CD8-positive, alpha-beta memory T cell (primary cell): ENCODE results near the gene CYP2S1. TPM values are rescaled to one million over a fixed set of nuclear protein-coding genes. Genes with fewer than 3 reads are reported as not detected.
"Not testable (repeated sequence)": the region's sequence is repeated elsewhere in the genome, so short reads cannot be mapped to it uniquely, and the experiment has no call there.

Source experiments
- CTCF ChIA-PET: fragments of 350-600 bp; sonication (Branson Sonifier 250); formaldehyde crosslinking; loops from one replicate; lab custom pipeline; 2021; ENCODE audit warnings: antibody characterized with exemption; lab: Charles Lee
- POLR2A ChIA-PET: fragments of 350-600 bp; sonication (Branson Sonifier 250); formaldehyde crosslinking; loops from one replicate; lab custom pipeline; 2021; ENCODE audit warnings: antibody characterized with exemption; lab: Charles Lee
- DNase-seq, 5 donors: peaks; one replicate each; pipeline versions ENCODE4 v3.0.0 to v3.0.0-alpha.2; 2020 to 2022; ENCODE audit warnings: mixed read lengths in 1 of 5
- H3K27ac ChIP-seq: one replicate; pipeline ENCODE4 v1.7.0; 2013; ENCODE audit warnings: low read depth, mild to moderate bottlenecking, low read length, moderate library complexity
- H3K27me3 ChIP-seq: 2 replicates; pipeline ENCODE4 v1.7.0; 2013; ENCODE audit warnings: low read length, mild to moderate bottlenecking; ENCODE audit not compliant: insufficient read depth, poor library complexity, severe bottlenecking
- H3K36me3 ChIP-seq: 2 replicates; pipeline ENCODE4 v1.7.0; 2013; ENCODE audit warnings: mild to moderate bottlenecking, low read length, moderate library complexity; ENCODE audit not compliant: insufficient read depth
- H3K4me1 ChIP-seq: 2 replicates; pipeline ENCODE4 v1.7.0; 2013; ENCODE audit warnings: mild to moderate bottlenecking, low read length, moderate library complexity; ENCODE audit not compliant: insufficient read depth
- H3K4me3 ChIP-seq: 2 replicates; pipeline ENCODE4 v1.7.0; 2013; ENCODE audit warnings: mild to moderate bottlenecking, low read length
- H3K9me3 ChIP-seq: 2 replicates; pipeline ENCODE4 v1.7.0; 2013; ENCODE audit warnings: mild to moderate bottlenecking, low read length
- H3K27ac Mint-ChIP-seq, 8 donors: one replicate each; pipeline ENCODE4 v1.8.0; 2020 to 2021; ENCODE audit warnings: mixed read lengths in 8 of 8, mild to moderate bottlenecking in 6 of 8, inconsistent platforms in 3 of 8, moderate library complexity in 3 of 8
- H3K27me3 Mint-ChIP-seq, 2 donors: one replicate each; pipeline ENCODE4 v1.8.0; 2020 to 2021; ENCODE audit warnings: mixed read lengths in 2 of 2, mild to moderate bottlenecking in 1 of 2, moderate library complexity in 1 of 2
- H3K36me3 Mint-ChIP-seq, 3 donors: one replicate each; pipeline ENCODE4 v1.8.0; 2020 to 2021; ENCODE audit warnings: mixed read lengths in 3 of 3, inconsistent platforms in 1 of 3, mild to moderate bottlenecking in 1 of 3
- H3K4me1 Mint-ChIP-seq, 3 donors: one replicate each; pipeline ENCODE4 v1.8.0; 2020 to 2021; ENCODE audit warnings: mixed read lengths in 3 of 3, inconsistent platforms in 1 of 3, mild to moderate bottlenecking in 1 of 3
- H3K4me3 Mint-ChIP-seq, 7 donors: one replicate each; pipeline ENCODE4 v1.8.0; 2020 to 2021; ENCODE audit warnings: mixed read lengths in 7 of 7, mild to moderate bottlenecking in 6 of 7, moderate library complexity in 4 of 7, inconsistent platforms in 2 of 7
- H3K9me3 Mint-ChIP-seq, 5 donors: one replicate each; pipeline ENCODE4 v1.8.0; 2020 to 2022; ENCODE audit warnings: mixed read lengths in 5 of 5, mild to moderate bottlenecking in 3 of 5, moderate library complexity in 2 of 5, inconsistent platforms in 1 of 5
- polyA plus RNA-seq: library from polyadenylated mRNA; unstranded; fragments of 300-500 nt; fragmentation: Illumina TruSeq; gene quantifications from one replicate; pipeline ENCODE4 v1.2.3, GENCODE V29; 2021
- total RNA-seq, 2 experiments: library from RNA; stranded (reverse); gene quantifications; one replicate each; pipeline ENCODE4 v1.2.3, GENCODE V29; 2021

Gene CYP2S1
- total and polyA plus RNA-seq, 3 experiments from 2014 or later: not detected

DNA sequence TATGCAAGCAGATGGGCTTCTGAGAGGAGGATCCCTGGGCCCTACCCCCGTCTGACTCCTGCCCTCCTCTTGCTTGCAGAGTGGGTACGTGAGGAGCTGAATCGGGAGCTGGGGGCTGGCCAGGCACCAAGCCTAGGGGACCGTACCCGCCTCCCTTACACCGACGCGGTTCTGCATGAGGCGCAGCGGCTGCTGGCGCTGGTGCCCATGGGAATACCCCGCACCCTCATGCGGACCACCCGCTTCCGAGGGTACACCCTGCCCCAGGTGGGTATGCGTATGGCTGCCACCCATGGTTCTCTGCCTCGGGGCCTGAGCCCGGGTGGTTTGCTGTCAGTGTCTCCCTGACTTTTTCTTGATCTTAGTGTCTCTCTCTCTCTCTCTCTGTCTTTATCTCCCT, 10.4 kb downstream of the CYP2S1 start:
- no peak for DNase-seq
- H3K4me1 Mint-ChIP-seq: peaks cover 3 to 5% (median 4%) of the 10 kb centered on the region in 3 donors
- H3K27me3 Mint-ChIP-seq: peaks cover 4 to 10% of the 10 kb centered on the region in 2 donors
- Histone ChIP-seq H3K9me3 (no peaks in the 10 kb centered on the region), H3K27ac (no peak overlapping the region), H3K27me3 (no peaks in the 10 kb centered on the region), H3K4me1 (no peaks in the 10 kb centered on the region), H3K36me3 (no peaks in the 10 kb centered on the region), H3K4me3 (no peak overlapping the region)
- peak overlapping the region in 1 of 8 donors; percentile 63 for H3K27ac Mint-ChIP-seq
- POLR2A ChIA-PET: interaction anchor here (2.5 kb wide), 1 partner anchor 60 kb away, joined by 19 read pairs; no protein-coding TSS in a partner anchor
- CTCF ChIA-PET: interaction anchor here (0.8 to 7.9 kb wide), 7 partner anchors 58 to 190 kb away, joined by 3 to 96 read pairs (median 10); partner anchors contain the start of gene HNRNPUL1
- no peaks in the 10 kb centered on the region for H3K9me3 Mint-ChIP-seq
- H3K4me3 Mint-ChIP-seq: no peak overlapping the region
- H3K36me3 Mint-ChIP-seq: no peaks in the 10 kb centered on the region

DNA sequence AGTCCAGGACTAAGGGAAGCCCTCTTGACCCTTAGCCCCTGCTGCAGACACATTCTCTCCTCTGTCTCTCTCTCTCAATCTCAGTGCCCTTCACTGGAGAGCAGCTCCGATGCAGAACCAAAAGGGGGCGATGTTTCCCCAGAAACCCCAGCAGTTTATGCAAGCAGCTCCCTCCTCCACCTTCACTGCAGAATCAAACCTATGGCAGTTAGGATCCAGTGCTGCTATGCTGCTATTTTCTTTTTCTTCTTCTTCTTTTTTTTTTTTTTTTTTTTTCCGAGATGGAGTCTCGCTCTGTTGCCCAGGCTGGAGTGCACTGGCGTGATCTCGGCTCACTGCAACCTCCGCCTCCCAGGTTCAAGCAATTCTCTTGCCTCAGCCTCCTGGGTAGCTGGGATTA, 11.3 kb downstream of the CYP2S1 start:
- not testable (repeated sequence) for H3K4me3 Mint-ChIP-seq, H3K4me3 ChIP-seq, H3K27me3 Mint-ChIP-seq, H3K36me3 Mint-ChIP-seq, H3K27me3 ChIP-seq, H3K4me1 Mint-ChIP-seq, H3K27ac ChIP-seq, H3K9me3 Mint-ChIP-seq, H3K4me1 ChIP-seq, H3K9me3 ChIP-seq, H3K36me3 ChIP-seq
- peak; percentile 74 to 90 (median 80) for DNase-seq
- ChIA-PET CTCF (interaction anchor here (0.7 to 7.9 kb wide), 25 partner anchors 29 to 460 kb away, joined by 3 to 96 read pairs (median 3); partner anchors contain the start of genes B9D2, CCDC97, DMAC2 and HNRNPUL1), POLR2A (interaction anchor here (0.6 to 2.5 kb wide), 8 partner anchors 54 to 590 kb away, joined by 3 to 19 read pairs (median 6); no protein-coding TSS in a partner anchor)
- H3K27ac Mint-ChIP-seq: peak overlapping the region in 4 of 8 donors; percentile 28 to 93 (median 78)

DNA sequence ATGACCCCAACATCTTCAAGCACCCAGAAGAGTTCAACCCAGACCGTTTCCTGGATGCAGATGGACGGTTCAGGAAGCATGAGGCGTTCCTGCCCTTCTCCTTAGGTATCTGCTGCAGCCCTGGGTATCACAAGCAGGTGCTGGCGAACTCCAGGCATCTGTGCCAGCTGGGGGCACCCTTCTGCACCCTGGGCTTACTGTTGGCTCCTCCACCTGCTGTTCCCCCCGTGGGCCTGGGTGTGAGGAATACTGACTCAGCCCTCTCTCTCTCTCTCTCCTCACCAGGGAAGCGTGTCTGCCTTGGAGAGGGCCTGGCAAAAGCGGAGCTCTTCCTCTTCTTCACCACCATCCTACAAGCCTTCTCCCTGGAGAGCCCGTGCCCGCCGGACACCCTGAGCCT, 13.0 kb downstream of the CYP2S1 start:
- Histone ChIP-seq H3K4me1 (no peaks in the 10 kb centered on the region), H3K4me3 (no peak overlapping the region), H3K9me3 (no peaks in the 10 kb centered on the region), H3K27me3 (no peaks in the 10 kb centered on the region), H3K27ac (no peak overlapping the region), H3K36me3 (no peaks in the 10 kb centered on the region)
- Mint-ChIP-seq H3K4me1 (peaks cover 3 to 5% (median 4%) of the 10 kb centered on the region in 3 donors), H3K9me3 (no peaks in the 10 kb centered on the region), H3K27me3 (peaks cover 2 to 5% of the 10 kb centered on the region in 2 donors), H3K4me3 (no peak overlapping the region), H3K36me3 (no peaks in the 10 kb centered on the region), H3K27ac (peak overlapping the region in 2 of 8 donors; percentile 26 to 64)
- POLR2A ChIA-PET: interaction anchor here (0.9 kb wide), 1 partner anchor 58 kb away, joined by 4 read pairs; the partner anchor contains the start of gene HNRNPUL1
- DNase-seq: no peak
- CTCF ChIA-PET: interaction anchor here (1.1 to 7.9 kb wide), 4 partner anchors 55 to 234 kb away, joined by 3 to 96 read pairs (median 44); partner anchors contain the start of genes DMAC2 and HNRNPUL1

DNA sequence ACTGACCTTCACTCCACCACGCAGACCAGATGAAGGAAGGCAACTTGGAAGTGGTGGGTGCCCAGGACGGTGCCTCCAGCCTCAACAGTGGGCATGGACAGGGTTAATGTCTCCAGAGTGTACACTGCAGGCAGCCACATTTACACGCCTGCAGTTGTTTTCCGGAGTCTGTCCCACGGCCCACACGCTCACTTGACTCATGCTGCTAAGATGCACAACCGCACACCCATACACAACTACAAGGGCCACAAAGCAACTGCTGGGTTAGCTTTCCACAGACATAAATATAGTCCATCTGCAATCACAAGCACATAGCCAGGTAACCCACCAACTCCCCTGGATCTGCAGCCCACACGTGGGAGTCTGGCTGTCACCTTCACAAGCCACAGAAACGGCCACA, 13.4 kb downstream of the CYP2S1 start:
- no peaks in the 10 kb centered on the region for H3K9me3 ChIP-seq
- ChIA-PET POLR2A (interaction anchor here (0.9 kb wide), 1 partner anchor 58 kb away, joined by 4 read pairs; the partner anchor contains the start of gene HNRNPUL1), CTCF (interaction anchor here (1.1 to 7.9 kb wide), 3 partner anchors 55 to 234 kb away, joined by 3 to 96 read pairs (median 7); partner anchors contain the start of genes DMAC2 and HNRNPUL1)
- Mint-ChIP-seq H3K4me1 (peaks cover 3 to 5% (median 4%) of the 10 kb centered on the region in 3 donors), H3K4me3 (no peak overlapping the region), H3K27me3 (peaks cover 2 to 3% of the 10 kb centered on the region in 2 donors), H3K36me3 (no peaks in the 10 kb centered on the region), H3K9me3 (no peaks in the 10 kb centered on the region), H3K27ac (peak overlapping the region in 5 of 8 donors; percentile 26 to 96 (median 64))
- H3K27ac ChIP-seq: no peak overlapping the region
- no peaks in the 10 kb centered on the region for H3K4me1 ChIP-seq
- H3K27me3 ChIP-seq: no peaks in the 10 kb centered on the region
- no peaks in the 10 kb centered on the region for H3K36me3 ChIP-seq
- DNase-seq: no peak
- H3K4me3 ChIP-seq: no peak overlapping the region

DNA sequence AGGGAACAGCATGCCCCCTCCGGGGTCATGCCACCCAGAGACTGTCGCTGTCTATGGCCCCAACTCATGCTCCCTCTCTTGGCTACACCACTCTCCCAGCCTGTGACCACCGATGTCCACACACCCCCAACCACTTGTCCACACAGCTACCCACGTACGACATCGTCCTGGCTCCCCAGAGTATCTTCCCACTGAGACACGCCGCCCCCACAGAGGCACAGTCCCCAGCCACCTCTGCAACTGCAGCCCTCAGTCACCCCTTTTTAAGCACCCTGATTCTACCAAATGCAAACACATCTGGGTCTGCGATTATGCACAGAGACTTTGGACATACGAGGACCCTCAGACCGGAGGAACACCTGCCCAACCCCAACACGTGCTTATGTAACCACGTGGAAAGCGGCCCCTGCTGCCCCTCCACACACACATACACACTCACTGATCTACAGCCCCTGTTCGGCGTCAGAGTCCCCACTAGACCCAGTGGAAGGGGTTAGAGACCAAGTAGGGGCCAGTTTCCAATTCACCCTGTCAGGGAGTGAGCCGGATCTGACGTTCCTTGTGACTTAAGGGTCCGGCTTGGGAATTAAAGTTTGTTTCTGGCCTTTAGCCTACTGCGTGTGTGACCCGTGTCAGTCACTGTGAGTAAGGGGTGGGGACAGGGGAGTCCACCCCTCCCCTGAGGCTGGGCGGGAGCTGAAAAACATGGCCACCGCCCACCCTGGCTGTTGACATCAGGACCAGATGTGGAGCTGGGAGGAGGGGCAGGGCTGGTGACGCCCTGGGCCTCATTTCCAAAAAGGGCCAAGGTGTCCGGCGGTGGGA, 14.1 kb downstream of the CYP2S1 start:
- POLR2A ChIA-PET: interaction anchor here (0.9 kb wide), 1 partner anchor 57 kb away, joined by 4 read pairs; the partner anchor contains the start of gene HNRNPUL1

DNA sequence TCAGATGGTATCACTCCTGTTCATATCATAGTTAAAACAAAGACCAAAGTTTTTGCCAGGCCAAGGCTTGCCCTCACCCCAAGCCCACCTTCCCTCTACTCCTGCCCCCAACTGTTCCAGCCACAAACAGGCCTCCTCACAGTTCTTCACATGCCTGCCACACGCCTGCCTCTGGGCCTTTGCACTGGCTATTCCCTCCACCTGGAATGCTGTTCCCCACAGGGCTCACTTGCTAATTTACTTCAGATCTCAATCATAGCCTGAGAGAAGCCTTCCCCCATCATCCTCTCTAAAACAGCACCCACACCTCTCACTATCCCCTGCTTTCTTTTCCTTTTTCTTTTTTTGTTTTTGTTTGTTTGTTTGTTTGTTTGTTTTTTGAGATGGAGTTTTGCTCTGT, 21.1 kb downstream of the CYP2S1 start:
- Mint-ChIP-seq H3K27ac (peak overlapping the region in 1 of 8 donors; percentile 36), H3K4me3 (no peak overlapping the region), H3K27me3 (peaks cover 11 to 18% of the 10 kb centered on the region in 2 donors), H3K9me3 (no peaks in the 10 kb centered on the region), H3K36me3 (peaks cover 0 to 2% (median 0%) of the 10 kb centered on the region in 3 donors), H3K4me1 (no peaks in the 10 kb centered on the region)
- DNase-seq: no peak
- POLR2A ChIA-PET: no interaction called here
- Histone ChIP-seq H3K4me1 (no peaks in the 10 kb centered on the region), H3K27me3 (no peaks in the 10 kb centered on the region), H3K36me3 (no peaks in the 10 kb centered on the region), H3K9me3 (no peaks in the 10 kb centered on the region), H3K27ac (no peak overlapping the region), H3K4me3 (no peak overlapping the region)
- CTCF ChIA-PET: no interaction called here

More for the DNA sequence above, 14.1 kb downstream of the CYP2S1 start:
- Mint-ChIP-seq H3K36me3 (no peaks in the 10 kb centered on the region), H3K4me1 (peaks cover 3 to 5% (median 4%) of the 10 kb centered on the region in 3 donors), H3K27me3 (peaks cover 2 to 3% of the 10 kb centered on the region in 2 donors), H3K4me3 (no peak overlapping the region), H3K27ac (peak overlapping the region in 5 of 8 donors; percentile 54 to 96 (median 75)), H3K9me3 (no peaks in the 10 kb centered on the region)
- H3K4me3 ChIP-seq: no peak overlapping the region
- H3K9me3 ChIP-seq: no peaks in the 10 kb centered on the region
- no peaks in the 10 kb centered on the region for H3K36me3 ChIP-seq
- no peaks in the 10 kb centered on the region for H3K27me3 ChIP-seq
- no peak overlapping the region for H3K27ac ChIP-seq
- CTCF ChIA-PET: interaction anchor here (0.8 to 7.9 kb wide), 3 partner anchors 54 to 146 kb away, joined by 3 to 96 read pairs (median 3); partner anchors contain the start of gene HNRNPUL1
- no peak for DNase-seq
- H3K4me1 ChIP-seq: no peaks in the 10 kb centered on the region

DNA sequence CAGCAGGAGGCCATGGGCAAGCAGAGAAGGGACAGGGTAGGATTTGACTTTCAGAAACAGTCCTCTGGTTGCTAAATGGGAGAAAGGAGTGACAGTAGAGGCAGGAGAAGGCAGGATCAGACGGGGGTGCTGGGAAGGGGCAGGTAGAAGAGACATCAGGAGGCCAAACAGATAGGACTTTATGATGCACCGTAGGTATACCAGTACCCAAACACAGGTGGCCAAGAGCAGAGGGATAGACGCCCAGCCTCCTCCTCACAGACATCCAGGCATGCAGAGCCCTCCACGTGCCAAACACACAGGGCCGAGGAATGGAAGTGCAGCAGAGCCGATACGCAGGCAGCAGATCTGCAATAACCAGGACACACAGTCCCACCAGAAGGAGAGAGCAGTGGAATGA, 24.7 kb downstream of the CYP2S1 start:
- Histone ChIP-seq H3K4me1 (no peaks in the 10 kb centered on the region), H3K36me3 (no peaks in the 10 kb centered on the region), H3K27ac (no peak overlapping the region), H3K9me3 (no peaks in the 10 kb centered on the region), H3K27me3 (peaks cover 10% of the 10 kb centered on the region), H3K4me3 (no peak overlapping the region)
- ChIA-PET POLR2A (no interaction called here), CTCF (no interaction called here)
- H3K4me3 Mint-ChIP-seq: no peak overlapping the region
- peaks cover 24 to 42% of the 10 kb centered on the region in 2 donors for H3K27me3 Mint-ChIP-seq
- H3K36me3 Mint-ChIP-seq: peaks cover 0 to 2% (median 0%) of the 10 kb centered on the region in 3 donors
- H3K27ac Mint-ChIP-seq: peak overlapping the region in 1 of 8 donors; percentile 56
- peaks cover 0 to 4% (median 2%) of the 10 kb centered on the region in 3 donors for H3K4me1 Mint-ChIP-seq
- no peak for DNase-seq
- H3K9me3 Mint-ChIP-seq: no peaks in the 10 kb centered on the region
